ENCODE data around the gene TSPAN18. TPM values are rescaled to one million over a fixed set of nuclear protein-coding genes. Genes with fewer than 3 reads are reported as not detected.

Gene TSPAN18
- total RNA-seq, 4 donors from 2014 or later, result 27.7 to 70.1 (median 50.2) TPM

GRCh38 chr11:44694443-44694842, 32.3 kb upstream of the TSPAN18 start:
- TF ChIP-seq POLR2AphosphoS5 (IDR thresholded peaks at IDR 0.05), result no peak
- DNase-seq (ENCODE audit: extremely low spot score), result no peak
- Histone ChIP-seq H3K36me3 (no peaks in the 10 kb centered on the region), H3K4me3 (no peak overlapping the region), H3K9me3 (no peaks in the 10 kb centered on the region), H3K27me3 (no peaks in the 10 kb centered on the region), H3K27ac (replicated peaks in 1 of 4) (no peak overlapping the region), H3K4me1 (peaks cover 0 to 4% (median 0%) of the 10 kb centered on the region in 4 donors)
- intact Hi-C loops (cut with DNase I), result no loop called here
- WGBS, result 95% methylated on average over 12 of the region's 12 CpGs

- 69% methylated on average over 4 of the region's 4 CpGs for WGBS
- intact Hi-C loops (cut with DNase I), result loop anchor here (5.0 kb wide), 1 partner anchor 48 kb away; no protein-coding TSS in a partner anchor
- H3K27me3 ChIP-seq, result no peaks in the 10 kb centered on the region
- DNase-seq (ENCODE audit: extremely low spot score), result no peak
- H3K4me1 ChIP-seq, result peaks cover 1 to 11% (median 7%) of the 10 kb centered on the region in 4 donors
- H3K4me3 ChIP-seq, result no peak overlapping the region
- H3K9me3 ChIP-seq, result no peaks in the 10 kb centered on the region
- TF ChIP-seq, protein P1, sequence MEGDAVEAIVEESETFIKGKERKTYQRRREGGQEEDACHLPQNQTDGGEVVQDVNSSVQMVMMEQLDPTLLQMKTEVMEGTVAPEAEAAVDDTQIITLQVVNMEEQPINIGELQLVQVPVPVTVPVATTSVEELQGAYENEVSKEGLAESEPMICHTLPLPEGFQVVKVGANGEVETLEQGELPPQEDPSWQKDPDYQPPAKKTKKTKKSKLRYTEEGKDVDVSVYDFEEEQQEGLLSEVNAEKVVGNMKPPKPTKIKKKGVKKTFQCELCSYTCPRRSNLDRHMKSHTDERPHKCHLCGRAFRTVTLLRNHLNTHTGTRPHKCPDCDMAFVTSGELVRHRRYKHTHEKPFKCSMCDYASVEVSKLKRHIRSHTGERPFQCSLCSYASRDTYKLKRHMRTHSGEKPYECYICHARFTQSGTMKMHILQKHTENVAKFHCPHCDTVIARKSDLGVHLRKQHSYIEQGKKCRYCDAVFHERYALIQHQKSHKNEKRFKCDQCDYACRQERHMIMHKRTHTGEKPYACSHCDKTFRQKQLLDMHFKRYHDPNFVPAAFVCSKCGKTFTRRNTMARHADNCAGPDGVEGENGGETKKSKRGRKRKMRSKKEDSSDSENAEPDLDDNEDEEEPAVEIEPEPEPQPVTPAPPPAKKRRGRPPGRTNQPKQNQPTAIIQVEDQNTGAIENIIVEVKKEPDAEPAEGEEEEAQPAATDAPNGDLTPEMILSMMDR (IDR thresholded peaks at IDR 0.05), result no peak
- no peak for TF ChIP-seq EP300 (IDR thresholded peaks at IDR 0.05)
- no peak for TF ChIP-seq POLR2AphosphoS5 (IDR thresholded peaks at IDR 0.05)
- TF ChIP-seq POLR2A (IDR thresholded peaks at IDR 0.05; ENCODE audit: low read depth), result no peak
- no peak overlapping the region for H3K27ac ChIP-seq (replicated peaks in 1 of 4)
- no peaks in the 10 kb centered on the region for H3K36me3 ChIP-seq
These were observed 31.5 kb upstream of the TSPAN18 start for GRCh38 chr11:44695169-44695833.

- Histone ChIP-seq H3K27me3 (no peaks in the 10 kb centered on the region), H3K36me3 (no peaks in the 10 kb centered on the region), H3K27ac (replicated peaks in 1 of 4) (no peak overlapping the region), H3K4me3 (no peak overlapping the region), H3K9me3 (peaks cover 0 to 4% (median 2%) of the 10 kb centered on the region in 4 donors), H3K4me1 (peaks cover 13 to 24% (median 17%) of the 10 kb centered on the region in 4 donors)
- TF ChIP-seq POLR2A (IDR thresholded peaks at IDR 0.05; ENCODE audit: low read depth) (no peak), POLR2AphosphoS5 (IDR thresholded peaks at IDR 0.05) (no peak), EP300 (IDR thresholded peaks at IDR 0.05) (no peak)
- TF ChIP-seq, protein P1 (IDR thresholded peaks at IDR 0.05), result no peak
- intact Hi-C loops (cut with DNase I), result loop anchor here (5.0 kb wide), 1 partner anchor 51 kb away; no protein-coding TSS in a partner anchor
- no peak for DNase-seq (ENCODE audit: extremely low spot score)
- WGBS, result 76% methylated on average over 13 of the region's 13 CpGs
These were observed 28.4 kb upstream of the TSPAN18 start for GRCh38 chr11:44698252-44698912.

DNA sequence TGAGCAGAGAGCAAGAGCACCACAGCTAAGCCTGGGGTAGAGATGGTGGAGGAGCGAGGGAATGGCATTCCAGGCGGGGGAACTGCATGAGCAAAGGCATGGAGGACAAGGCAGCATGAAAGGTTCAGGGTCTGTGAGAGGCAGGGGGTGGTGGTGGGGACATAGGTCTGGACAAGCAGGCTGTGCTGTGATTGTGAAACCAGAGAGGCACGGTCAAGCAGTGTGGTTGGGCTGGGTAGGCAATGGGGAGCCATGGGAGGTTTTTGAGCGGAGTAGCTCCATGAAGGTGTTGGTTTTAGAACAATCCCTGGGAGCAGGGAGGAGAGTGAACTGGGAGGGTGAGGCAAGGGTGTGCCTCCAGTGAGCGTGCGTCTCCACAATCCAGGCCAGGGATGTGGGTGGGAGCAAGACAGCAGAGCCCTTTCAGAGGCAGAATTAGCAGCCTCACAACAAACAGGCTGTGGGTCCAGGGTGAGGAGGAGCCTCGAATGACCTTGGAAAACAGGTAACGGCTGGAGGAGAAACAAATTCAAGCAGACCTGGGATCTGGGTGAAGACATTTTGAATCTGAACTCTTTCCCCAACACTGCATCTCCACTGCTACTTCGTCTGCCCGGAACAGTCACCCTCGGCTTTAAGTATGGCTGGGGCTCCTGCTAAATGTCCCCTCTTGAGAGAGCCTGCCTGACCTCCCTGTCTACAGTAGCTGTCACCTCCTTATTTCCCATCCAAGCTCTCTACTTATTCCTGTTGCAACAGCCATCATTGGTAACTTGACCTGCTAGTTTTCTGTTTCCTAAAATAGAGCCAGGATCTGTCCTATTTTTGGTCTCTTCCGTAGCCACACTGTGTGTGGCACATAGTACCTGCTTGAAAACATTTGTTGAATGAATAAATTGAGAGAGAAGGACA, 27.0 kb upstream of the TSPAN18 start:
- peaks cover 13 to 24% (median 17%) of the 10 kb centered on the region in 4 donors for H3K4me1 ChIP-seq
- H3K27ac ChIP-seq (replicated peaks in 1 of 4), result no peak overlapping the region
- H3K4me3 ChIP-seq, result no peak overlapping the region
- WGBS, result 83% methylated on average over 12 of the region's 12 CpGs
- DNase-seq (ENCODE audit: extremely low spot score), result no peak
- H3K9me3 ChIP-seq, result peaks cover 0 to 12% (median 9%) of the 10 kb centered on the region in 4 donors
- no peaks in the 10 kb centered on the region for H3K36me3 ChIP-seq
- intact Hi-C loops (cut with DNase I), result loop anchor here (5.0 kb wide), 1 partner anchor 52 kb away; no protein-coding TSS in a partner anchor
- TF ChIP-seq EP300 (IDR thresholded peaks at IDR 0.05) (no peak), POLR2A (IDR thresholded peaks at IDR 0.05; ENCODE audit: low read depth) (no peak), POLR2AphosphoS5 (IDR thresholded peaks at IDR 0.05) (no peak)
- TF ChIP-seq, protein P1 (IDR thresholded peaks at IDR 0.05), result no peak
- no peaks in the 10 kb centered on the region for H3K27me3 ChIP-seq
